SK-N-SH (cell line): Measurements from ENCODE around the gene ZFAND2A. TPM values are rescaled to one million over a fixed set of nuclear protein-coding genes. Genes with fewer than 3 reads are reported as not detected.

ENCODE experiments used
- CTCF ChIA-PET: fragments of 300-600, 350-600 bp; formaldehyde crosslinking; extraction: SDS; loops from one replicate; lab custom pipeline; 2021; lab: Yijun Ruan, JAX
- POLR2A ChIA-PET: fragments of 350-600 bp; sonication (Branson Sonifier 250); formaldehyde crosslinking; extraction: SDS; loops from one replicate; lab custom pipeline; 2020; ENCODE audit warnings: antibody characterized with exemption, inconsistent platforms; lab: Yijun Ruan, JAX
- DNase-seq: peaks from one replicate; pipeline ENCODE4 v3.0.0; 2012
- H2AFZ ChIP-seq: fragments of 200-600 bp; sonication (generic); 2 replicates; pipeline ENCODE4 v1.8.1; 2016; ENCODE audit warnings: antibody characterized with exemption, mild to moderate bottlenecking, low read depth
- H3F3A ChIP-seq: fragments of 200-600 bp; sonication (generic); replicated peaks from 2 replicates; pipeline ENCODE3; 2016; ENCODE audit warnings: antibody characterized with exemption, mild to moderate bottlenecking; ENCODE audit not compliant: insufficient read depth
- H3K27ac ChIP-seq, 2 experiments: fragments of 200-500 bp in 1 of 2; fragments of 200-600 bp in 1 of 2; sonication (Bioruptor generic) in 1 of 2; sonication (generic), shearing (Covaris generic) in 1 of 2; 2 replicates each; pipeline versions ENCODE4 v1.5.1 to v1.6.1; 2014 to 2016; ENCODE audit warnings: low read depth in 2 of 2, inconsistent platforms in 1 of 2, low read length in 1 of 2, mild to moderate bottlenecking in 1 of 2, mixed read lengths in 1 of 2
- H3K27me3 ChIP-seq: fragments of 200-600 bp; sonication (generic), shearing (Covaris generic); 2 replicates; pipeline ENCODE4 v1.6.1; 2016; ENCODE audit warnings: mixed run types; ENCODE audit not compliant: insufficient read depth
- H3K36me3 ChIP-seq, 2 experiments: fragments of 200-500 bp in 1 of 2; fragments of 200-600 bp in 1 of 2; sonication (Bioruptor generic) in 1 of 2; sonication (generic) in 1 of 2; replicated peaks in 1 of 2; 2 replicates each; pipeline versions ENCODE3 to v1.5.1; 2014 to 2016; ENCODE audit warnings: low read length in 1 of 2, mild to moderate bottlenecking in 1 of 2; ENCODE audit not compliant: insufficient read depth in 2 of 2, control insufficient read depth in 1 of 2
- H3K4me1 ChIP-seq, 2 experiments: fragments of 200-500 bp in 1 of 2; fragments of 200-600 bp in 1 of 2; sonication (Bioruptor generic) in 1 of 2; sonication (generic), shearing (Covaris generic) in 1 of 2; 2 replicates each; pipeline versions ENCODE4 v1.5.1 to v1.6.1; 2014 to 2016; ENCODE audit warnings: low read depth in 1 of 2, low read length in 1 of 2, mixed run types in 1 of 2; ENCODE audit not compliant: insufficient read depth in 2 of 2, control insufficient read depth in 1 of 2
- H3K4me2 ChIP-seq: fragments of 200-600 bp; sonication (generic), shearing (Covaris generic); 2 replicates; pipeline ENCODE4 v1.6.1; 2017; ENCODE audit warnings: mixed run types
- H3K4me3 ChIP-seq, 2 experiments: fragments of 200-500 bp in 1 of 2; fragments of 200-600 bp in 1 of 2; sonication (Bioruptor generic) in 1 of 2; sonication (generic), shearing (Covaris generic) in 1 of 2; 2 replicates each; pipeline versions ENCODE4 v1.5.1 to v1.8.1; 2014 to 2016; ENCODE audit warnings: low read depth in 2 of 2, inconsistent platforms in 1 of 2, low read length in 1 of 2, mild to moderate bottlenecking in 1 of 2, mixed read lengths in 1 of 2, moderate library complexity in 1 of 2
- H3K79me2 ChIP-seq: fragments of 200-600 bp; sonication (generic); 2 replicates; pipeline ENCODE4 v1.8.1; 2017; ENCODE audit warnings: mild to moderate bottlenecking; ENCODE audit not compliant: insufficient read depth
- H3K9ac ChIP-seq: fragments of 200-600 bp; sonication (generic); 2 replicates; pipeline ENCODE4 v1.6.1; 2017; ENCODE audit warnings: mixed run types
- H3K9me2 ChIP-seq: fragments of 200-600 bp; sonication (generic); 2 replicates; pipeline ENCODE4 v1.6.1; 2017; ENCODE audit warnings: mixed run types
- H3K9me3 ChIP-seq: fragments of 200-600 bp; sonication (generic); 2 replicates; pipeline ENCODE4 v1.6.1; 2017; ENCODE audit warnings: mixed run types, mild to moderate bottlenecking, moderate library complexity
- H4K20me1 ChIP-seq: fragments of 200-600 bp; sonication (generic); 2 replicates; pipeline ENCODE4 v1.6.1; 2017; ENCODE audit warnings: mild to moderate bottlenecking, mixed run types; ENCODE audit not compliant: insufficient read depth
- CHD2 ChIP-seq: fragments of 150-350 bp; IDR thresholded peaks from 2 replicates; pipeline ENCODE4 v1.6.1; 2018; ENCODE audit warnings: low read length; ENCODE audit not compliant: partially characterized antibody
- EZH2phosphoT487 ChIP-seq: fragments of 200-600 bp; sonication (generic); IDR thresholded peaks from 2 replicates; pipeline ENCODE4 v1.6.1; 2017; ENCODE audit warnings: low read depth, mixed run types, mild to moderate bottlenecking, antibody characterized with exemption, moderate library complexity, borderline replicate concordance
- FOSL2 ChIP-seq: IDR thresholded peaks from 2 replicates; pipeline ENCODE4 v1.4.0; 2012; ENCODE audit warnings: low read depth, mild to moderate bottlenecking, moderate library complexity, borderline replicate concordance
- FOXM1 ChIP-seq: IDR thresholded peaks from 2 replicates; pipeline ENCODE4 v1.4.0; 2012; ENCODE audit warnings: low read depth, mild to moderate bottlenecking
- MEF2A ChIP-seq: IDR thresholded peaks from 2 replicates; pipeline ENCODE4 v1.4.0; 2012; ENCODE audit warnings: low read depth, borderline replicate concordance
- MXI1 ChIP-seq: IDR thresholded peaks from 2 replicates; pipeline ENCODE4 v1.6.1; 2012; ENCODE audit warnings: mild to moderate bottlenecking, low read depth, low read length, improper control_type of control experiment
- NFIC ChIP-seq: IDR thresholded peaks from 2 replicates; pipeline ENCODE4 v1.4.0; 2012; ENCODE audit warnings: borderline replicate concordance
- RFX5 ChIP-seq: IDR thresholded peaks from 2 replicates; pipeline ENCODE4 v1.6.1; 2012; ENCODE audit warnings: mild to moderate bottlenecking, improper control_type of control experiment, low read length
- SIN3A ChIP-seq: IDR thresholded peaks from 2 replicates; pipeline ENCODE4 v1.6.1; 2012; ENCODE audit warnings: low read depth, mild to moderate bottlenecking, low read length, moderate library complexity, borderline replicate concordance
- TAF1 ChIP-seq: IDR thresholded peaks from 2 replicates; pipeline ENCODE4 v1.6.1; 2012; ENCODE audit warnings: low read depth, mild to moderate bottlenecking, low read length, moderate library complexity, borderline replicate concordance
- TCF12 ChIP-seq: IDR thresholded peaks from 2 replicates; pipeline ENCODE4 v1.4.0; 2012
- WGBS: methylation state at CpG from one replicate; pipeline ENCODE4 v1.1.6; 2017; ENCODE audit warnings: low lambda C conversion rate; 5-methylcytosine and 5-hydroxymethylcytosine counted together
- polyA plus RNA-seq, 3 experiments: library from polyadenylated mRNA; depleted of rRNA; stranded (reverse); fragments of >200 nt; gene quantifications; 2 replicates each; pipeline ENCODE4 v1.2.3, GENCODE V29; 2012
- TF ChIP-seq, protein P1 (sequence below): IDR thresholded peaks from 2 replicates; pipeline ENCODE4 v1.4.0; 2012; ENCODE audit warnings: low read depth
- TF ChIP-seq, protein P2 (sequence below): fragments of 150-350 bp; IDR thresholded peaks from 2 replicates; pipeline ENCODE4 v1.6.1; 2017; ENCODE audit warnings: antibody characterized with exemption, low read length, low read depth, borderline replicate concordance
- TF ChIP-seq, protein P3 (sequence below): IDR thresholded peaks from 2 replicates; pipeline ENCODE4 v1.4.0; 2012; ENCODE audit warnings: low read depth, borderline replicate concordance
- TF ChIP-seq, protein P4 (sequence below): fragments of 200-600 bp; sonication (generic); IDR thresholded peaks from 2 replicates; pipeline ENCODE4 v1.6.1; 2017; ENCODE audit warnings: antibody characterized with exemption, mild to moderate bottlenecking, moderate library complexity
- TF ChIP-seq, protein P5 (sequence below): fragments of 150-350 bp; IDR thresholded peaks from 2 replicates; pipeline ENCODE4 v1.6.1; 2016; ENCODE audit warnings: mild to moderate bottlenecking, low read depth, low read length

Gene ZFAND2A
- polyA plus RNA-seq, 1 of the 3 experiments (the other 2 are of a cell fraction), result 38.9 TPM

DNA sequence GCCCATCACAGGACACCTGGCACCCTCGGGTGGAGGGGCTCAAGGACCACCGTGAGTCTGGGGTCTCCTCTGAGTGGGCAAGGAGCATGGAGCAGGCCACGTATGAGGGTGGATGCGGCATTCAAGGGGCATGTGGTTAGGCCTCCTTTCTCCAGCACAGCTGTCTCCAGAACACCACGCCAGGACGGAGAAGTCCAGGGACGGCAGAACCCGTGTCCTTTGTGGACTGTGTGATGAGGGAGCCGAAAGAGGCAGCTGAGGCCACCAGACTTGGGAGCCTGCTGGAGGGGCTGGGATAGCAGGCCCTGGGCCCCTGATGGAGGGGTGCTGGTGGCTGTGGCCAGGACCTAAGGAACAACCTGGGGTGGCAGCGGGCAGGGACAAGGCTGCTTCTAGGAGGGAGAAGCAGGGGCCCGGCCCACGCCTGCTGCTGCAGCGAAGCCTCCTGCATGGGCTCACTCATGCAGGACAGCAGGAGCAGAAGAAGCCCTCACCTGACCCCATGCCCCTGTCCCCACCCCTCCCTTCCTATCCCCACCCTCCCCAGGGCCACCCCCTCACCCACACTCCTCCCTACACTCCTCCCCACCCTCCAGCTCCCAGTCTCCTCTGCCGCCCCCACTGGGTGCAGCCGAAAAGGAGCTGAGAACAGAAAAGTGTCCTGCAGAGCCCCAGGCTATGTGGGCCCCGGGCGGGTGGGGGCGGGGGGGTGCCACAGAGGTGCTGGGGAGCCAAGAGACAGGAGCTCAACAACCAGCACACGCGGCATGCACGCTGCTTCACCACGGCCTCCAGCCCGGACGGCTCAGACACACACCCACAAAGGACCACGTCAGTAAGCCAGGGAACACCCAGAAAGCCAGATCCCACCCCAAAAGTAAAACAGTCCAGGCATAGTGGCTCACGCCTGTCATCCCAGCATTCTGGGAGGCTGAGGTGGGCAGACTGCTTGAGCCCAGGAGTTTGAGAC lies 29.7 kb downstream of the ZFAND2A start:
- CTCF ChIA-PET, result interaction anchor here (1.6 to 3.9 kb wide), 5 partner anchors 14 to 137 kb away, joined by 4 to 18 read pairs (median 11); partner anchors contain the start of gene GPER1
- H2AFZ ChIP-seq, result no peak overlapping the region
- peak; percentile 14 for DNase-seq
- H3K4me2 ChIP-seq, result no peak overlapping the region
- POLR2A ChIA-PET, result no interaction called here
- no peaks in the 10 kb centered on the region for H4K20me1 ChIP-seq
- no peaks in the 10 kb centered on the region for H3K4me1 ChIP-seq
- no peak overlapping the region for H3K27ac ChIP-seq
- no peak overlapping the region for H3K4me3 ChIP-seq
- no peaks in the 10 kb centered on the region for H3K9me2 ChIP-seq
- H3K79me2 ChIP-seq, result peaks cover 56% of the 10 kb centered on the region
- peaks cover 8 to 18% of the 10 kb centered on the region in 2 experiments for H3K36me3 ChIP-seq
- H3K27me3 ChIP-seq, result no peaks in the 10 kb centered on the region
- H3K9ac ChIP-seq, result no peak overlapping the region
- WGBS, result 95% methylated on average over 25 of the region's 26 CpGs
- no peaks in the 10 kb centered on the region for H3K9me3 ChIP-seq
- H3F3A ChIP-seq, result peaks cover under 1% of the 10 kb centered on the region
- TF ChIP-seq SIN3A (no peak), FOXM1 (no peak), MXI1 (no peak), TCF12 (no peak), MEF2A (no peak), CHD2 (no peak), TAF1 (no peak), EZH2phosphoT487 (no peak), NFIC (no peak), RFX5 (no peak), FOSL2 (no peak)
- TF ChIP-seq, protein P1, sequence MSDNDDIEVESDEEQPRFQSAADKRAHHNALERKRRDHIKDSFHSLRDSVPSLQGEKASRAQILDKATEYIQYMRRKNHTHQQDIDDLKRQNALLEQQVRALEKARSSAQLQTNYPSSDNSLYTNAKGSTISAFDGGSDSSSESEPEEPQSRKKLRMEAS, result no peak
- TF ChIP-seq, protein P2, sequence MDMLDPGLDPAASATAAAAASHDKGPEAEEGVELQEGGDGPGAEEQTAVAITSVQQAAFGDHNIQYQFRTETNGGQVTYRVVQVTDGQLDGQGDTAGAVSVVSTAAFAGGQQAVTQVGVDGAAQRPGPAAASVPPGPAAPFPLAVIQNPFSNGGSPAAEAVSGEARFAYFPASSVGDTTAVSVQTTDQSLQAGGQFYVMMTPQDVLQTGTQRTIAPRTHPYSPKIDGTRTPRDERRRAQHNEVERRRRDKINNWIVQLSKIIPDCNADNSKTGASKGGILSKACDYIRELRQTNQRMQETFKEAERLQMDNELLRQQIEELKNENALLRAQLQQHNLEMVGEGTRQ, result no peak
- TF ChIP-seq, protein P3, sequence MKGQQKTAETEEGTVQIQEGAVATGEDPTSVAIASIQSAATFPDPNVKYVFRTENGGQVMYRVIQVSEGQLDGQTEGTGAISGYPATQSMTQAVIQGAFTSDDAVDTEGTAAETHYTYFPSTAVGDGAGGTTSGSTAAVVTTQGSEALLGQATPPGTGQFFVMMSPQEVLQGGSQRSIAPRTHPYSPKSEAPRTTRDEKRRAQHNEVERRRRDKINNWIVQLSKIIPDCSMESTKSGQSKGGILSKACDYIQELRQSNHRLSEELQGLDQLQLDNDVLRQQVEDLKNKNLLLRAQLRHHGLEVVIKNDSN, result no peak
- TF ChIP-seq, protein P4, sequence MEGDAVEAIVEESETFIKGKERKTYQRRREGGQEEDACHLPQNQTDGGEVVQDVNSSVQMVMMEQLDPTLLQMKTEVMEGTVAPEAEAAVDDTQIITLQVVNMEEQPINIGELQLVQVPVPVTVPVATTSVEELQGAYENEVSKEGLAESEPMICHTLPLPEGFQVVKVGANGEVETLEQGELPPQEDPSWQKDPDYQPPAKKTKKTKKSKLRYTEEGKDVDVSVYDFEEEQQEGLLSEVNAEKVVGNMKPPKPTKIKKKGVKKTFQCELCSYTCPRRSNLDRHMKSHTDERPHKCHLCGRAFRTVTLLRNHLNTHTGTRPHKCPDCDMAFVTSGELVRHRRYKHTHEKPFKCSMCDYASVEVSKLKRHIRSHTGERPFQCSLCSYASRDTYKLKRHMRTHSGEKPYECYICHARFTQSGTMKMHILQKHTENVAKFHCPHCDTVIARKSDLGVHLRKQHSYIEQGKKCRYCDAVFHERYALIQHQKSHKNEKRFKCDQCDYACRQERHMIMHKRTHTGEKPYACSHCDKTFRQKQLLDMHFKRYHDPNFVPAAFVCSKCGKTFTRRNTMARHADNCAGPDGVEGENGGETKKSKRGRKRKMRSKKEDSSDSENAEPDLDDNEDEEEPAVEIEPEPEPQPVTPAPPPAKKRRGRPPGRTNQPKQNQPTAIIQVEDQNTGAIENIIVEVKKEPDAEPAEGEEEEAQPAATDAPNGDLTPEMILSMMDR, result no peak
- TF ChIP-seq, protein P5, sequence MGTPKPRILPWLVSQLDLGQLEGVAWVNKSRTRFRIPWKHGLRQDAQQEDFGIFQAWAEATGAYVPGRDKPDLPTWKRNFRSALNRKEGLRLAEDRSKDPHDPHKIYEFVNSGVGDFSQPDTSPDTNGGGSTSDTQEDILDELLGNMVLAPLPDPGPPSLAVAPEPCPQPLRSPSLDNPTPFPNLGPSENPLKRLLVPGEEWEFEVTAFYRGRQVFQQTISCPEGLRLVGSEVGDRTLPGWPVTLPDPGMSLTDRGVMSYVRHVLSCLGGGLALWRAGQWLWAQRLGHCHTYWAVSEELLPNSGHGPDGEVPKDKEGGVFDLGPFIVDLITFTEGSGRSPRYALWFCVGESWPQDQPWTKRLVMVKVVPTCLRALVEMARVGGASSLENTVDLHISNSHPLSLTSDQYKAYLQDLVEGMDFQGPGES, result no peak
